T-helper 2 cell (primary cell): ENCODE measurements around the gene SERPINA4.

Source experiments
- DNase-seq, 5 experiments: peaks; one replicate each; pipeline versions ENCODE4 v3.0.0 to v3.0.0-alpha.2; 2012 to 2022

SERPINA4 gene

DNA sequence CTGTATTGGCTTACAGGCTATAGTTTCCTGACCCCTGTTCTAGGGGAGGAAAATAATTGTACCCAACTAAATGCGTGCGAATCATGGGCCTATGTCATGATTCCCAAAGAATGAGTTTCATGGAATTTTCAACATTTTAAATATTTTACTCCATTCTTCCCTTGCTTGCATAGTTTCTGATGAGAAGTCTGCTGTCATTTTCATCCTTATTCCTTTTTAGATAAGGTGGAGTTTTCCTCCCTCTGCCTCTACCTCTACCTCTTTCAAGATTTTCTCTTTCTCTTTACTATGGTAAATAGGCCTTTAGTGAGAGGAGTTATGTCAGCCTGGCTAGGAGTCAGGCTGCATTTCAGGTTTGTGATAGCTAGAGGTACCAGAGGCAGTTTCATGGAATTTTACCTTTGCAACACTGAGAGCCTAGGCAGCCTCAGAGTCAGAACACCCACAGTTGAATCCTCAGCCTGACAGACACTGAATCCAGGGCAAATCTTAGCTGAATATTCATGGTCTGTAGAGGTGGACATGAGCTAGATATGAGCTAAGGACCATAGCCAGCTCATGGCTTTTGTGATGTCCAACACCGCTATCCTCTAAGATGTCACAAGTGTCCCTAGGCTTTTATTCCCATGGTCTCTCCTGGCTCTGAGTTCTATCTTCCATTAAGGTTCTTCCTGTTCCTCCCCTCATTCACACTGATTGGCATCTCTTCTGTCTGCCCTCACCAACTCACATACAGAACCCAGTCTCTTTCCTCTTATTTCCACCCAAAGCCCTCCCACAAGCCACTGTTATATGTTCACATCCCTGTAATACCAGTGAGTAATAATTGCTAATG is 57.0 kb downstream of the SERPINA4 start:
- DNase-seq, result no peak

DNA sequence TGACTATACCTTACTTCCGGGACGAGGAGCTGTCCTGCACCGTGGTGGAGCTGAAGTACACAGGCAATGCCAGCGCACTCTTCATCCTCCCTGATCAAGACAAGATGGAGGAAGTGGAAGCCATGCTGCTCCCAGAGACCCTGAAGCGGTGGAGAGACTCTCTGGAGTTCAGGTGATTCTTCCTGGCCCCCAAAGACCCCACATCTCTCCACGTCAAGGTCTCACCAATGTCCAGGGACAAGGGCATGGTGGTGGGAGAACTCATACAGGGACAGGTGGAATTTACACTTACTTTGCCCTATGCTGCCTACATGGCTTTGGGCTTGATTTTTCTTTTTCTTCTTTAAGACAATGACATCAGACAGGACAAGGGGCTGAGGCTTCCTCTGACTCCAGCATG is 58.1 kb downstream of the SERPINA4 start:
- DNase-seq, result no peak
